GM12878 (cell line): ENCODE results near the gene THSD4. TPM values are rescaled to one million over a fixed set of nuclear protein-coding genes. Genes with fewer than 3 reads are reported as not detected.

Experiments used
- ATAC-seq: fragments of 200-7000 bp; cut with Tn5 transposase; 3 replicates; pipeline ENCODE4 v1.9.1; 2020; ENCODE audit warnings: mild to moderate bottlenecking, moderate library complexity
- BruUV-seq: library from RNA; stranded (reverse); fragments of 400-500 nt; replicated peaks from 2 replicates; lab custom pipeline; 2021; lab: Mats Ljungman, UMichigan
- CTCF ChIA-PET: fragments of 300-600 bp; sonication (Branson Sonifier 250); formaldehyde crosslinking; extraction: SDS; loops from one replicate; lab custom pipeline; 2021; ENCODE audit warnings: inconsistent platforms; lab: Yijun Ruan, JAX
- POLR2A ChIA-PET: fragments of 350-600 bp; formaldehyde crosslinking; extraction: SDS; loops from one replicate; lab custom pipeline; 2021; ENCODE audit warnings: inconsistent platforms; lab: Charles Lee
- RAD21 ChIA-PET: fragments of 300-600 bp; sonication (Branson Sonifier 250); formaldehyde crosslinking; loops from one replicate; lab custom pipeline; 2023; ENCODE audit warnings: antibody characterized with exemption; ENCODE audit not compliant: unreplicated experiment; lab: Charles Lee
- SMC1A ChIA-PET: fragments of 300-600 bp; sonication (Branson Sonifier 250); formaldehyde crosslinking; loops from one replicate; lab custom pipeline; 2023; ENCODE audit not compliant: unreplicated experiment, uncharacterized antibody; lab: Charles Lee
- DNase-seq: peaks from one replicate; pipeline ENCODE4 v3.0.0-alpha.2; 2011; ENCODE audit warnings: low read depth, low spot score
- FAIRE-seq: peaks from 3 replicates; lab custom pipeline; 2011; peaks lifted over from hg19 to GRCh38; lab: Jason Lieb, UNC
- H2AFZ ChIP-seq: 2 replicates; pipeline ENCODE4 v1.6.0; 2011; ENCODE audit warnings: low read depth, low read length, control low read depth; ENCODE audit not compliant: control insufficient read depth
- H3K27ac ChIP-seq: 2 replicates; pipeline ENCODE4 v1.5.1; 2011; ENCODE audit warnings: control low read depth; ENCODE audit not compliant: control insufficient read depth, insufficient read depth
- H3K27me3 ChIP-seq, 2 experiments: replicated peaks in 1 of 2; 2 replicates each; pipeline versions ENCODE4 v1.6.0 to v1.6.1; 2011; ENCODE audit warnings: low read length in 1 of 2; ENCODE audit not compliant: control insufficient read depth in 2 of 2, insufficient read depth in 2 of 2
- H3K36me3 ChIP-seq, 2 experiments: 2 replicates each; pipeline ENCODE4 v1.5.1; 2011; ENCODE audit warnings: low read length in 1 of 2; ENCODE audit not compliant: control insufficient read depth in 2 of 2, insufficient read depth in 2 of 2
- H3K4me1 ChIP-seq: 2 replicates; pipeline ENCODE4 v1.6.1; 2011; ENCODE audit warnings: mild to moderate bottlenecking, low read length, moderate library complexity, mixed read lengths; ENCODE audit not compliant: control insufficient read depth, insufficient read depth
- H3K4me2 ChIP-seq: 2 replicates; pipeline ENCODE4 v1.6.0; 2011; ENCODE audit warnings: control low read depth; ENCODE audit not compliant: control insufficient read depth, insufficient read depth
- H3K4me3 ChIP-seq: fragments of 200-600 bp; sonication (generic); 2 replicates; pipeline ENCODE4 v1.5.1; 2016
- H3K79me2 ChIP-seq: 2 replicates; pipeline ENCODE4 v1.6.0; 2011; ENCODE audit warnings: low read length; ENCODE audit not compliant: control insufficient read depth, insufficient read depth
- H3K9ac ChIP-seq: 2 replicates; pipeline ENCODE4 v1.8.0; 2011; ENCODE audit warnings: low read length, control low read depth, mixed read lengths; ENCODE audit not compliant: control insufficient read depth, insufficient read depth
- H3K9me3 ChIP-seq: replicated peaks from 3 replicates; pipeline ENCODE4 v1.5.1; 2011; ENCODE audit warnings: mild to moderate bottlenecking, low read length; ENCODE audit not compliant: control insufficient read depth, insufficient read depth
- H4K20me1 ChIP-seq: 2 replicates; pipeline ENCODE4 v1.6.0; 2011; ENCODE audit not compliant: control insufficient read depth, insufficient read depth
- CBX5 ChIP-seq: sonication (generic); IDR thresholded peaks from 2 replicates; pipeline ENCODE4 v1.6.1; 2016; ENCODE audit warnings: low read depth, moderate library complexity, mild to moderate bottlenecking, inconsistent platforms
- ESRRA ChIP-seq: IDR thresholded peaks from 2 replicates; pipeline ENCODE4 v1.6.1; 2012; ENCODE audit warnings: mild to moderate bottlenecking, low read length, improper control_type of control experiment
- MEF2B ChIP-seq: fragments of 450-650 bp; IDR thresholded peaks from 2 replicates; pipeline ENCODE4 v1.6.1; 2018; ENCODE audit warnings: mild to moderate bottlenecking, moderate library complexity; ENCODE audit not compliant: partially characterized antibody, poor library complexity, severe bottlenecking
- NBN ChIP-seq: fragments of 450-650 bp; IDR thresholded peaks from 2 replicates; pipeline ENCODE4 v1.6.1; 2016
- NFYA ChIP-seq: IDR thresholded peaks from 2 replicates; pipeline ENCODE4 v1.6.1; 2011; ENCODE audit warnings: low read depth, mild to moderate bottlenecking, low read length, improper control_type of control experiment, borderline replicate concordance
- ZNF274 ChIP-seq: IDR thresholded peaks from one replicate; pipeline ENCODE4 v1.8.0; 2011; ENCODE audit not compliant: insufficient read length, insufficient read depth
- WGBS: methylation state at CpG from one replicate; pipeline ENCODE4 v1.1.6; 2016; ENCODE audit warnings: low lambda C conversion rate; ENCODE audit not compliant: insufficient replicate concordance, insufficient coverage; ENCODE audit errors: missing lambda C conversion rate; 5-methylcytosine and 5-hydroxymethylcytosine counted together
- in situ Hi-C: fragments of 300-500 bp; cut with MboI; formaldehyde crosslinking; loops from 9 replicates; pipeline ENCODE4 v1.14.3; 2018; ENCODE audit warnings: mixed read lengths
- intact Hi-C: fragments of 100-400 bp; cut with micrococcal nuclease; formaldehyde crosslinking; loops from one replicate; pipeline ENCODE4 v1.14.2; 2022; ENCODE audit not compliant: unreplicated experiment
- polyA plus RNA-seq, 11 experiments: library from polyadenylated mRNA; depleted of rRNA in 4 of 11; unstranded in 6 of 11; stranded (reverse) in 5 of 11; fragments of >200 nt; fragmentation: Nextera tagmentation in 4 of 11; fragmentation: Illumina TruSeq in 1 of 11; extraction: Ambion mirVana in 4 of 11; extraction: Trizol in 1 of 11; gene quantifications; 1 replicate in 1 of 11; 2 replicates in 10 of 11; pipeline versions ENCODE4 v1.2.1 to v1.2.3, GENCODE V29; 2011 to 2016; ENCODE audit warnings: inconsistent platforms in 2 of 11, missing spikeins in 2 of 11, low read depth in 1 of 11
- total RNA-seq, 4 experiments: library from RNA; depleted of rRNA in 3 of 4; stranded (reverse); fragments of >200 nt in 3 of 4; fragmentation: Illumina TruSeq in 1 of 4; extraction: Trizol in 1 of 4; gene quantifications; 2 replicates each; pipeline versions ENCODE4 v1.2.1 to v1.2.3, GENCODE V29; 2013 to 2021
- TF ChIP-seq, protein P1 (sequence below): IDR thresholded peaks from 2 replicates; pipeline ENCODE4 v1.6.1; 2012; ENCODE audit warnings: low read depth, low read length, improper control_type of control experiment
- TF ChIP-seq, protein P2 (sequence below): fragments of 450-650 bp; IDR thresholded peaks from 2 replicates; pipeline ENCODE4 v1.6.1; 2017; ENCODE audit warnings: mild to moderate bottlenecking, low read depth, inconsistent platforms; ENCODE audit not compliant: poor library complexity, severe bottlenecking

Gene THSD4
- total and polyA plus RNA-seq, 10 of the 15 experiments (the other 5 are each of a cell fraction or from before 2014, with no cell fraction given) = 0.04 to 0.13 (median 0.05) TPM; not detected in 7

DNA sequence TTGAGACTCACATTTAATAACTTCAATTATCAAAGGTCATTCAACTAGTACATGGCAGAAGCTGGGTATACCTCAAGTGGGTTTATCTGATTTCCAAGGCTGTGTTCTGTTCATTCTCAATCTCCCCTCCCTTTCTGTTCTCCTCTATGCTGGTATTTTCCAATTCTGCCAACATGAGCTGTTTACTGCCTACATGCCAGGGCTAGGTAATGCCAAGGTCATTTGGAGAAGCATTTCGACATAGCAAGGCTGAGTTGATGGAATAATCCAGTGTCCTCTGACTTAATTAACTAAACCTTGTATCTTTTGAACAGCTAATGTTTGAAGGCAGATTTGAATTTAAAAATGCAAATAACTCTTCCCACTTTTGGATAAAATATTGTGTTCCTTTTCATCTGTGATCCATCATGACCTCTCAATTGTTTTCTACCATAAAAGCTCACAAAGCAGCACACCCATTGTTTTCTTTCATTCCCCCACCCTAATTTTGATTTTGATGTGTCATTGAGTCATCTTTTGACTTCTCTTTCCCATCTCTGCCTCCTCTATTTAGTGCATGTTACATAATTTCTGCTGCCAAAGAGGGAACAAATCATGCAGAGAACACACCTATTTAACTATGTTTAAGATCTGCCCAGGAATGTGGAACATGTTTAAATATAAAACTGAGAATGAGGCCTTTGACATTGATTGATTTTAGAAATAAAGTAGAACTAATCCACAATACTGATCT, 386.2 kb downstream of the THSD4 start:
- TF ChIP-seq ZNF274 (no peak), NFYA (no peak), CBX5 (no peak), MEF2B (no peak)
- TF ChIP-seq, protein P1, sequence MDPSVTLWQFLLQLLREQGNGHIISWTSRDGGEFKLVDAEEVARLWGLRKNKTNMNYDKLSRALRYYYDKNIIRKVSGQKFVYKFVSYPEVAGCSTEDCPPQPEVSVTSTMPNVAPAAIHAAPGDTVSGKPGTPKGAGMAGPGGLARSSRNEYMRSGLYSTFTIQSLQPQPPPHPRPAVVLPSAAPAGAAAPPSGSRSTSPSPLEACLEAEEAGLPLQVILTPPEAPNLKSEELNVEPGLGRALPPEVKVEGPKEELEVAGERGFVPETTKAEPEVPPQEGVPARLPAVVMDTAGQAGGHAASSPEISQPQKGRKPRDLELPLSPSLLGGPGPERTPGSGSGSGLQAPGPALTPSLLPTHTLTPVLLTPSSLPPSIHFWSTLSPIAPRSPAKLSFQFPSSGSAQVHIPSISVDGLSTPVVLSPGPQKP = no peak

DNA sequence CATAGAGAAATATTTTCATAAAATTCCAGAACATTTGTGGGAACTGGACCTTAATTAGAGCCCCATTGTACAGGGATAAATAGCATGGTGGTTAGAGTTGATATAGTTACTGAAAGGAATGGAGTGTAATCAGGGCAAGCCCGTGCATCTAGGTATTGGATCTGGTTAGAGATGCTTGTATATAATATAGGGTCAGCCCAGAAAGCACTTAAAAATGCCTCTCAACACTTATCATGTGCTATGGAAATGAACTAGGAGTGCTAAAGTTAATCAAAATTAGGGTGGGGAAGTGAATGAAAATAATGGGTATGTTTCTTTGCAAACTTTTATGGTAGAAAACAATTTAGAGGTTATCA, 386.8 kb downstream of the THSD4 start:
- TF ChIP-seq, protein P2, sequence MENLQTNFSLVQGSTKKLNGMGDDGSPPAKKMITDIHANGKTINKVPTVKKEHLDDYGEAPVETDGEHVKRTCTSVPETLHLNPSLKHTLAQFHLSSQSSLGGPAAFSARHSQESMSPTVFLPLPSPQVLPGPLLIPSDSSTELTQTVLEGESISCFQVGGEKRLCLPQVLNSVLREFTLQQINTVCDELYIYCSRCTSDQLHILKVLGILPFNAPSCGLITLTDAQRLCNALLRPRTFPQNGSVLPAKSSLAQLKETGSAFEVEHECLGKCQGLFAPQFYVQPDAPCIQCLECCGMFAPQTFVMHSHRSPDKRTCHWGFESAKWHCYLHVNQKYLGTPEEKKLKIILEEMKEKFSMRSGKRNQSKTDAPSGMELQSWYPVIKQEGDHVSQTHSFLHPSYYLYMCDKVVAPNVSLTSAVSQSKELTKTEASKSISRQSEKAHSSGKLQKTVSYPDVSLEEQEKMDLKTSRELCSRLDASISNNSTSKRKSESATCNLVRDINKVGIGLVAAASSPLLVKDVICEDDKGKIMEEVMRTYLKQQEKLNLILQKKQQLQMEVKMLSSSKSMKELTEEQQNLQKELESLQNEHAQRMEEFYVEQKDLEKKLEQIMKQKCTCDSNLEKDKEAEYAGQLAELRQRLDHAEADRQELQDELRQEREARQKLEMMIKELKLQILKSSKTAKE = no peak
- no peak for TF ChIP-seq CBX5
- no peak for TF ChIP-seq ESRRA
- no peak for TF ChIP-seq NBN
- ATAC-seq (no peak), FAIRE-seq (no peak), DNase-seq (no peak)
- WGBS = 0% methylated on average over 1 of the region's 1 CpG
- RAD21 ChIA-PET = no interaction called here
- Histone ChIP-seq H3K9ac (no peak overlapping the region), H3K27ac (no peak overlapping the region), H3K9me3 (peaks cover 3% of the 10 kb centered on the region; the same call in 1 of the 3 replicates), H3K4me2 (no peak overlapping the region), H3K27me3 (no peaks in the 10 kb centered on the region), H4K20me1 (no peaks in the 10 kb centered on the region), H3K4me3 (no peak overlapping the region), H3K4me1 (peaks cover 5% of the 10 kb centered on the region), H2AFZ (no peak overlapping the region), H3K79me2 (no peaks in the 10 kb centered on the region), H3K36me3 (no peaks in the 10 kb centered on the region)
- intact Hi-C loops = no loop called here
- POLR2A ChIA-PET = no interaction called here
- in situ Hi-C loops = no loop called here
- no TSS peak for BruUV-seq
- SMC1A ChIA-PET = no interaction called here
- CTCF ChIA-PET = no interaction called here

More for the DNA sequence above, 386.2 kb downstream of the THSD4 start:
- WGBS = 0% methylated on average over 1 of the region's 1 CpG
- Histone ChIP-seq H3K4me1 (no peaks in the 10 kb centered on the region), H3K4me2 (no peak overlapping the region), H3K79me2 (no peaks in the 10 kb centered on the region), H3K27me3 (no peaks in the 10 kb centered on the region), H2AFZ (no peak overlapping the region), H4K20me1 (no peaks in the 10 kb centered on the region), H3K9me3 (no peaks in the 10 kb centered on the region; the same call in 2 of the 3 replicates), H3K36me3 (no peaks in the 10 kb centered on the region), H3K27ac (no peak overlapping the region), H3K4me3 (no peak overlapping the region), H3K9ac (no peak overlapping the region)
- BruUV-seq = no TSS peak
- ChIA-PET SMC1A (no interaction called here), RAD21 (no interaction called here), CTCF (no interaction called here), POLR2A (no interaction called here)
- ATAC-seq (no peak), FAIRE-seq (no peak), DNase-seq (no peak)
- intact Hi-C loops = no loop called here
- in situ Hi-C loops = no loop called here
